Choroid plexus epithelial cell (primary cell): ENCODE data around the gene SCGB1A1.

ENCODE experiments used
- DNase-seq: peaks from one replicate; pipeline ENCODE4 v3.0.0-alpha.2; 2010; ENCODE audit warnings: low read depth
- H3K4me3 ChIP-seq: 2 replicates; pipeline ENCODE4 v1.5.1; 2011; ENCODE audit warnings: low read depth, mild to moderate bottlenecking, control low read depth, low read length, moderate library complexity
- CTCF ChIP-seq: conservative IDR thresholded peaks from 2 replicates; pipeline ENCODE4 v1.5.1; 2011; ENCODE audit warnings: low read depth, mild to moderate bottlenecking, control low read depth, inconsistent platforms, low read length, moderate library complexity

The SCGB1A1 gene

GRCh38 chr11:62391642-62392425 is 27.0 kb upstream of the SCGB1A1 start:
- H3K4me3 ChIP-seq: no peak overlapping the region
- TF ChIP-seq CTCF: peak; percentile 39
- DNase-seq: no peak

- TF ChIP-seq CTCF: no peak
- DNase-seq: no peak
- H3K4me3 ChIP-seq: no peak overlapping the region
Observed at GRCh38 chr11:62392506-62392905, 26.3 kb upstream of the SCGB1A1 start.

GRCh38 chr11:62393061-62393611 is 25.7 kb upstream of the SCGB1A1 start:
- DNase-seq: no peak
- peak; percentile 9 for TF ChIP-seq CTCF
- H3K4me3 ChIP-seq: no peak overlapping the region

GRCh38 chr11:62393735-62394134 is 25.1 kb upstream of the SCGB1A1 start:
- TF ChIP-seq CTCF: no peak
- DNase-seq: no peak
- H3K4me3 ChIP-seq: no peak overlapping the region

- peak; percentile 77 for TF ChIP-seq CTCF
- DNase-seq: peak; percentile 92
- peak overlapping the region; percentile 51 for H3K4me3 ChIP-seq
Observed at GRCh38 chr11:62394825-62395538, 23.9 kb upstream of the SCGB1A1 start.

GRCh38 chr11:62395885-62396551 is 22.8 kb upstream of the SCGB1A1 start:
- TF ChIP-seq CTCF: no peak
- H3K4me3 ChIP-seq: no peak overlapping the region
- no peak for DNase-seq
